Right hindlimb (tissue), 1 donor: ENCODE results near the gene MBP.

Experiments
- DNase-seq: peaks from one replicate; pipeline ENCODE4 v3.0.0-alpha.2; 2018

MBP gene

GRCh38 chr18:77112747-77113092 is 19.9 kb downstream of the MBP start:
- DNase-seq = no peak

- no peak for DNase-seq
These were observed 20.4 kb downstream of the MBP start for GRCh38 chr18:77111951-77112746.

GRCh38 chr18:77111449-77111848 is 21.1 kb downstream of the MBP start:
- no peak for DNase-seq

GRCh38 chr18:77110936-77111335 is 21.6 kb downstream of the MBP start:
- DNase-seq = no peak

- no peak for DNase-seq
These were observed 22.2 kb downstream of the MBP start for GRCh38 chr18:77110400-77110799.

GRCh38 chr18:77109648-77110019 is 22.9 kb downstream of the MBP start:
- DNase-seq = no peak

- no peak for DNase-seq
These were observed 23.5 kb downstream of the MBP start for GRCh38 chr18:77108821-77109647.

GRCh38 chr18:77108001-77108692 is 24.4 kb downstream of the MBP start:
- DNase-seq = peak; percentile 66

GRCh38 chr18:77107292-77107691 is 25.3 kb downstream of the MBP start:
- DNase-seq = no peak

GRCh38 chr18:77106331-77106730 is 26.3 kb downstream of the MBP start:
- DNase-seq = no peak

- no peak for DNase-seq
These were observed 26.9 kb downstream of the MBP start for GRCh38 chr18:77105680-77106079.

GRCh38 chr18:77105028-77105427 is 27.6 kb downstream of the MBP start:
- no peak for DNase-seq

GRCh38 chr18:77103991-77104531 is 28.5 kb downstream of the MBP start:
- no peak for DNase-seq

- DNase-seq = no peak
These were observed 29.3 kb downstream of the MBP start for GRCh38 chr18:77103187-77103850.

- DNase-seq = no peak
These were observed 30.1 kb downstream of the MBP start for GRCh38 chr18:77102259-77103040.

- peak; percentile 57 for DNase-seq
These were observed 30.9 kb downstream of the MBP start for GRCh38 chr18:77101410-77102258.

- DNase-seq = peak; percentile 13
These were observed 31.7 kb downstream of the MBP start for GRCh38 chr18:77100751-77101355.

- no peak for DNase-seq
These were observed 32.9 kb downstream of the MBP start for GRCh38 chr18:77099485-77100370.

- DNase-seq = no peak
These were observed 33.9 kb downstream of the MBP start for GRCh38 chr18:77098538-77099174.
